Muscle layer of colon (tissue), 2 donors: ENCODE results near the gene FMN2.

Source experiments
- H3K27ac ChIP-seq: one replicate; pipeline ENCODE4 v1.7.0; 2013; ENCODE audit warnings: low read depth, mild to moderate bottlenecking, low read length, moderate library complexity
- H3K27me3 ChIP-seq, 2 donors: one replicate each; pipeline ENCODE4 v1.7.0; 2013; ENCODE audit warnings: low read length in 2 of 2, mild to moderate bottlenecking in 2 of 2; ENCODE audit not compliant: insufficient read depth in 2 of 2, control insufficient read depth in 1 of 2
- H3K36me3 ChIP-seq: one replicate; pipeline ENCODE4 v1.7.0; 2013; ENCODE audit warnings: mild to moderate bottlenecking, low read length; ENCODE audit not compliant: insufficient read depth
- H3K4me1 ChIP-seq: one replicate; pipeline ENCODE4 v1.7.0; 2013; ENCODE audit warnings: mild to moderate bottlenecking, low read length; ENCODE audit not compliant: insufficient read depth
- H3K4me3 ChIP-seq, 2 donors: one replicate each; pipeline ENCODE4 v1.7.0; 2013; ENCODE audit warnings: low read length in 2 of 2, low read depth in 1 of 2, mild to moderate bottlenecking in 1 of 2, moderate library complexity in 1 of 2
- H3K9ac ChIP-seq: one replicate; pipeline ENCODE4 v1.7.0; 2013; ENCODE audit warnings: low read length
- H3K9me3 ChIP-seq: one replicate; pipeline ENCODE4 v1.7.0; 2013; ENCODE audit warnings: mild to moderate bottlenecking, low read length
- donor health status: abdominal sarcoma.
- donor health status: Adenocarcinoma of cecum.

FMN2 gene

DNA sequence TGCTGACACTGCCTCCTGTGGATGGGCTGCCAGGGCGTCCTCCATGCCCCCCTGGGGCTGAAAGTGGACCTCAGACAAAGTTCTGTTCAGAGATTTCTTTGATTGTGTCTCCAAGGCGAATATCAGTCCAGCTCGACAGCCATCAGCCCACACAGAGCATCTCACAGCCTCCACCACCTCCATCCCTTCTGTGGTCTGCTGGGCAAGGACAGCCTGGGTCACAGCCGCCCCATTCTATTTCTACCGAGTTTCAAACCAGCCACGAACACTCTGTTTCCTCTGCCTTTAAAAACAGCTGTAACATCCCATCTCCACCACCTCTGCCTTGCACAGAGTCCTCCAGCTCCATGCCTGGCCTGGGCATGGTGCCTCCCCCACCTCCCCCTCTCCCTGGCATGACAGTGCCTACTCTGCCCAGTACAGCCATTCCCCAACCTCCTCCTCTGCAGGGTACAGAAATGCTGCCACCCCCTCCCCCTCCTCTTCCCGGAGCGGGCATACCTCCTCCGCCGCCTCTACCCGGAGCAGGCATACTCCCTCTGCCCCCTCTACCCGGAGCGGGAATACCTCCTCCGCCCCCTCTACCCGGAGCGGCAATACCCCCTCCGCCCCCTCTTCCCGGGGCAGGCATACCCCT lies 115.5 kb downstream of the FMN2 start:
- no peaks in the 10 kb centered on the region for H3K27me3 ChIP-seq
- H3K27ac ChIP-seq, result no peak overlapping the region
- H3K9ac ChIP-seq, result no peak overlapping the region
- H3K4me3 ChIP-seq, result no peak overlapping the region
- H3K9me3 ChIP-seq, result no peaks in the 10 kb centered on the region
- H3K36me3 ChIP-seq, result no peaks in the 10 kb centered on the region
- H3K4me1 ChIP-seq, result peaks cover 7% of the 10 kb centered on the region

- H3K27me3 ChIP-seq, result no peaks in the 10 kb centered on the region
- H3K4me1 ChIP-seq, result peaks cover 7% of the 10 kb centered on the region
Observed at GRCh38 chr1:240210026-240210425, 118.3 kb downstream of the FMN2 start.

DNA sequence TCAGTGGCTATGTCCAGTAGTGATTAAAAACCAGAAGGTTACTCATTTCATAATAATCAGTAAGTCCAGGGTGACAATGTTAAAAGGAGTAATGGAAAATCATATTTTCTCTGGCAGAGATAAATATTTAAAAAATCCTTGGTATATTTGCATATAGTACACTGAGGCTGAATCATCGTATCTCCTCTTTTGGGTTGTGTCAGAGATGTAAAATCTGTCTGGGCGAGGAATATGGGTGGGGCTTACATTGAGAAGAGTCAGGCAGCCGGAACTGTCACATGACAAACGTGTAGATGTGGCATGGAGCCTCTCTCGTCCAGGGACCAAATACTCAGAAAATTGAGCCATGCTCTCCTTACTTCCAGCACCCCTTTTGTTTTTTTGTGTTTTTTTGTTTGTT lies 120.9 kb downstream of the FMN2 start:
- Histone ChIP-seq H3K27me3 (no peaks in the 10 kb centered on the region), H3K9ac (no peak overlapping the region), H3K4me1 (peaks cover 7% of the 10 kb centered on the region)

More at GRCh38 chr1:240210026-240210425, 118.3 kb downstream of the FMN2 start:
- Histone ChIP-seq H3K9ac (no peak overlapping the region), H3K27ac (no peak overlapping the region), H3K4me3 (no peak overlapping the region), H3K36me3 (no peaks in the 10 kb centered on the region), H3K9me3 (no peaks in the 10 kb centered on the region)

GRCh38 chr1:240217403-240217802 lies 125.7 kb downstream of the FMN2 start:
- H3K27ac ChIP-seq, result no peak overlapping the region
- H3K9me3 ChIP-seq, result no peaks in the 10 kb centered on the region
- no peak overlapping the region for H3K4me3 ChIP-seq
- H3K27me3 ChIP-seq, result no peaks in the 10 kb centered on the region
- no peaks in the 10 kb centered on the region for H3K4me1 ChIP-seq
- no peaks in the 10 kb centered on the region for H3K36me3 ChIP-seq
- H3K9ac ChIP-seq, result no peak overlapping the region

More for the DNA sequence above, 120.9 kb downstream of the FMN2 start:
- no peak overlapping the region for H3K27ac ChIP-seq
- no peak overlapping the region for H3K4me3 ChIP-seq
- no peaks in the 10 kb centered on the region for H3K9me3 ChIP-seq
- H3K36me3 ChIP-seq, result no peaks in the 10 kb centered on the region

- Histone ChIP-seq H3K4me1 (no peaks in the 10 kb centered on the region), H3K4me3 (no peak overlapping the region), H3K9me3 (no peaks in the 10 kb centered on the region), H3K27ac (no peak overlapping the region), H3K9ac (no peak overlapping the region), H3K27me3 (no peaks in the 10 kb centered on the region), H3K36me3 (no peaks in the 10 kb centered on the region)
Observed at GRCh38 chr1:240219104-240219503, 127.4 kb downstream of the FMN2 start.

DNA sequence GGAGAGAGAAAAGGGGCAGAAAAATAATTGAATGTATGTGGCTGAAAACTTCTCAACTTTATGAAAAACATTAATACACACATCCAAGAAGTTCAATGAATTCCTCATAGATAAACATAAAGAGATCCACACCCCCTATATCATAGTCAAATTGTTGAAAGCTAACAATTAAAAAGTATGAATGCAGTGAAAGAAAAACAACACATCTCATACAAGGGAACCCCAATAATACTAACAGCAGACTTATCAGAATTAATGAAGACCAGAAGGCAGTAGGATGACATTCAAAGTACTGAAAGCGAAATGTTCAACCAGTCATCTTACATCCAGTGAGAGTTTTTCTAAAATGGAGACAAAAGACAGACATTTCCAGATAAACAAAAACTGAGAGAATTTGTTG lies 134.4 kb downstream of the FMN2 start:
- H3K4me3 ChIP-seq, result no peak overlapping the region
- no peak overlapping the region for H3K9ac ChIP-seq
- no peaks in the 10 kb centered on the region for H3K4me1 ChIP-seq
- H3K27me3 ChIP-seq, result no peaks in the 10 kb centered on the region
- no peaks in the 10 kb centered on the region for H3K36me3 ChIP-seq
- no peaks in the 10 kb centered on the region for H3K9me3 ChIP-seq
- H3K27ac ChIP-seq, result no peak overlapping the region

- Histone ChIP-seq H3K36me3 (no peaks in the 10 kb centered on the region), H3K27me3 (no peaks in the 10 kb centered on the region)
Observed at GRCh38 chr1:240230816-240231215, 139.1 kb downstream of the FMN2 start.

DNA sequence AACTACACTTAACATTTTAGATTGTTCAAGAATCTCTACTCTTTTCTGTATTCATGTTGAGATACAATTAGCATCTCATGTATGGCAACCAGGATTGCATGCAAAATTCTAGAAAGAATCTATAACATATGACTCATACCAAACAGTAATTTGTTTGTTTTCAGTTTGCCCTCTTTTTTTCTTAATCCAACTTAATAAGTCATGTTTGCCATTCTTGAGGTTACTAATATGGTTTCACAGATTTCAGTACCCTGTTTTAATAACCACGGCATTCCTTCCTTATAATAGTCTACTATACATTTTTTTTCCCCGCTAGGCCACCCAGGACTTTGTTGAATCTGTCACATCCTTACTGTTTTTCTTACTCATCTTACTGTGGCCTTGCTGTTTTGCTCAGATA lies 140.8 kb downstream of the FMN2 start:
- Histone ChIP-seq H3K27ac (no peak overlapping the region), H3K36me3 (no peaks in the 10 kb centered on the region), H3K4me1 (no peaks in the 10 kb centered on the region), H3K4me3 (no peak overlapping the region), H3K9ac (no peak overlapping the region), H3K9me3 (no peaks in the 10 kb centered on the region), H3K27me3 (no peaks in the 10 kb centered on the region)

More at GRCh38 chr1:240230816-240231215, 139.1 kb downstream of the FMN2 start:
- H3K4me1 ChIP-seq, result no peaks in the 10 kb centered on the region
- H3K9ac ChIP-seq, result no peak overlapping the region
- H3K4me3 ChIP-seq, result no peak overlapping the region
- no peak overlapping the region for H3K27ac ChIP-seq
- no peaks in the 10 kb centered on the region for H3K9me3 ChIP-seq

- no peak overlapping the region for H3K27ac ChIP-seq
- no peaks in the 10 kb centered on the region for H3K36me3 ChIP-seq
- H3K27me3 ChIP-seq, result no peaks in the 10 kb centered on the region
- no peaks in the 10 kb centered on the region for H3K4me1 ChIP-seq
- H3K4me3 ChIP-seq, result no peak overlapping the region
- no peak overlapping the region for H3K9ac ChIP-seq
- no peaks in the 10 kb centered on the region for H3K9me3 ChIP-seq
Observed at GRCh38 chr1:240234485-240235210, 143.0 kb downstream of the FMN2 start.

DNA sequence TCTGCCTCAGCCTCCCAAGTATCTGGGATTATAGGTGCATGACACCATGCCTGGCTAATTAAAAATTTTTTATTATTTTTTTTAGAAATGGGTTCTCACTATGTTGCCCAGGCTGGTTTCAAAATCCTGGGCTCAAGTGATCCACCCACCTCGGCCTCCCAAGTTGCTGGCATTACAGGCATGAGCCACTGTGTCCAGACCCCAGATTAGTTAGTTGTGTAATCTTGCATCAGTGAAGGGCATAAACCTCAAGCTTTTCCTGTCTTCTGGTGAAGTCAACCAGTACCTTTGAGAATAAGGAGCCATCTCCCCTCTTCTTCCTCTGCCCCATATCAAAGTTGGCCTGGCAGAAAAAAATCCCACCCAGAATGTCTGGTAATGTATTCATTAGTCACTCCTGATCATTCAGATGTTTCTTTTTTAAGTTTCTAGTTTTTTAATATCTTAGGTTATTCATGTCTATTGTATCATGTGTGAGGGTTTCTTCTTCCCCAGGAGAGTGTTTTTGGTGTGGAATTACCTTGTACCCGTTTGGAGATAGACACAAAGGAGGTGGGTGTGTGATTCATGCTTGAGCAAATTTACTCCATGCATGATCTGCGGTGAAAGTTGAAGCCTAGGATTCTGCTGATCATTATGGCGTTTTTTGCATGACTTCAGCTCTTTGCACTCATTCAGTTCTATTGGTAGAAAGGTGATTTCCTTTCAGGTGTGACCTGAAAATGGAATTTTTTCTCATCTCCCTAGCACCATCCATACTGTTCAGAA lies 144.0 kb downstream of the FMN2 start:
- no peak overlapping the region for H3K27ac ChIP-seq
- H3K4me1 ChIP-seq, result peaks cover 3% of the 10 kb centered on the region
- no peaks in the 10 kb centered on the region for H3K9me3 ChIP-seq
- no peaks in the 10 kb centered on the region for H3K36me3 ChIP-seq
- H3K9ac ChIP-seq, result no peak overlapping the region
- no peak overlapping the region for H3K4me3 ChIP-seq
- no peaks in the 10 kb centered on the region for H3K27me3 ChIP-seq

DNA sequence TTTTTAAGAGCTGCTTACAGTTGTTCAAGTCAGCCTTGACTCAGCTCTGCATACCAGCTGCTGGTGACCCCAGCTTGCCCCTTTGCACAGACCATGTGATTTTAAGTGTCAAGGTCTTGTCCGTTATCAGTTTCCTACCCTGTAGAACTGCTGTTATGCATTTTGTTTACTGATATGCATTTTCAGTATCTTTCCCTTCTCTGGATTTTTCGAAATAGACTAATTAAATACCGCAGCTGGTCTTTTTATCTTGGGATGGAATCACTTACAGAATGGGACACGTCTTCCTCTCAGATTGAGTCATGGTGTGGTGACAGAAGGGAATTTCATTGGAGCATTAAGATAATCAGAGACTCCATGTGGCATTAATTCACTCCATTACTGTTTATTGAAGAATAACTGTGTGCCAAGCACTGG lies 145.6 kb downstream of the FMN2 start:
- H3K27me3 ChIP-seq, result no peaks in the 10 kb centered on the region
- H3K9me3 ChIP-seq, result no peaks in the 10 kb centered on the region
- H3K9ac ChIP-seq, result no peak overlapping the region
- H3K36me3 ChIP-seq, result no peaks in the 10 kb centered on the region
- peaks cover 7% of the 10 kb centered on the region for H3K4me1 ChIP-seq
- no peak overlapping the region for H3K4me3 ChIP-seq
- no peak overlapping the region for H3K27ac ChIP-seq
